Measurements from ENCODE around the gene GJB3. TPM values are rescaled to one million over a fixed set of nuclear protein-coding genes. Genes with fewer than 3 reads are reported as not detected.
"Not testable (repeated sequence)": the region's sequence is repeated elsewhere in the genome, so short reads cannot be mapped to it uniquely, and the experiment has no call there.

Gene GJB3
- total RNA-seq, 1 donor from 2014 or later: not detected

GRCh38 chr1:34816778-34817177 lies 35.8 kb downstream of the GJB3 start:
- no peak for TF ChIP-seq CTCF (IDR thresholded peaks at IDR 0.05)
- peaks cover 5% of the 10 kb centered on the region for H3K36me3 Mint-ChIP-seq (ENCODE audit: low read depth)
- H3K9me3 Mint-ChIP-seq (ENCODE audit: low read depth): peaks cover 6% of the 10 kb centered on the region
- H3K27me3 Mint-ChIP-seq (ENCODE audit: low read depth): no peaks in the 10 kb centered on the region
- no peak overlapping the region for H3K27ac Mint-ChIP-seq (ENCODE audit: unreplicated experiment)
- H3K4me1 Mint-ChIP-seq (ENCODE audit: low read depth): peaks cover 34% of the 10 kb centered on the region
- DNase-seq (ENCODE audit: low spot score): no peak
- H3K4me3 Mint-ChIP-seq (ENCODE audit: unreplicated experiment): no peak overlapping the region

GRCh38 chr1:34818862-34819261 lies 37.8 kb downstream of the GJB3 start:
- not testable (repeated sequence) for H3K27me3 Mint-ChIP-seq (ENCODE audit: low read depth); DNase-seq (ENCODE audit: low spot score); H3K9me3 Mint-ChIP-seq (ENCODE audit: low read depth); H3K27ac Mint-ChIP-seq (ENCODE audit: unreplicated experiment); H3K36me3 Mint-ChIP-seq (ENCODE audit: low read depth); H3K4me3 Mint-ChIP-seq (ENCODE audit: unreplicated experiment)
- peaks cover 36% of the 10 kb centered on the region for H3K4me1 Mint-ChIP-seq (ENCODE audit: low read depth)

DNA sequence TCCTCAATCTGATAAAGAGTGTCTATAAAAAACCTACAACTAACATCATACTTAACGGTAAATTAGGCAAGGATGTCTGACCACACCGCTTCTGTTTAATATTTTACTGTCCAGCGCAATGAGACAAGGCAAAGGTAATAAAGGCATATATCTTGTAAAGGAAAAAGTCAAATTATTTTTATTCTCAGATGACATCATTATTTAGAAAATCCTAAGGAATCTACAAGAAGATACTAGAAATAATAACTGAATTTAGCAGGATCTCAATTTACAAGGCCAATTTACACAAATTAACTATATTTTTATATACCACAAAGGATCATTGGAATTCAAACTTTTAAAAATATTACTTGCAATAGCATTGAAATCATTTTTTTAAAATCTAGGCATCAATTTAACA lies 41.2 kb downstream of the GJB3 start:
- Mint-ChIP-seq H3K27me3 (ENCODE audit: low read depth) (no peaks in the 10 kb centered on the region), H3K36me3 (ENCODE audit: low read depth) (peaks cover 9% of the 10 kb centered on the region), H3K9me3 (ENCODE audit: low read depth) (peaks cover 9% of the 10 kb centered on the region), H3K4me1 (ENCODE audit: low read depth) (peaks cover 22% of the 10 kb centered on the region), H3K4me3 (ENCODE audit: unreplicated experiment) (no peak overlapping the region), H3K27ac (ENCODE audit: unreplicated experiment) (no peak overlapping the region)
- no peak for DNase-seq (ENCODE audit: low spot score)
- no peak for TF ChIP-seq CTCF (IDR thresholded peaks at IDR 0.05)

DNA sequence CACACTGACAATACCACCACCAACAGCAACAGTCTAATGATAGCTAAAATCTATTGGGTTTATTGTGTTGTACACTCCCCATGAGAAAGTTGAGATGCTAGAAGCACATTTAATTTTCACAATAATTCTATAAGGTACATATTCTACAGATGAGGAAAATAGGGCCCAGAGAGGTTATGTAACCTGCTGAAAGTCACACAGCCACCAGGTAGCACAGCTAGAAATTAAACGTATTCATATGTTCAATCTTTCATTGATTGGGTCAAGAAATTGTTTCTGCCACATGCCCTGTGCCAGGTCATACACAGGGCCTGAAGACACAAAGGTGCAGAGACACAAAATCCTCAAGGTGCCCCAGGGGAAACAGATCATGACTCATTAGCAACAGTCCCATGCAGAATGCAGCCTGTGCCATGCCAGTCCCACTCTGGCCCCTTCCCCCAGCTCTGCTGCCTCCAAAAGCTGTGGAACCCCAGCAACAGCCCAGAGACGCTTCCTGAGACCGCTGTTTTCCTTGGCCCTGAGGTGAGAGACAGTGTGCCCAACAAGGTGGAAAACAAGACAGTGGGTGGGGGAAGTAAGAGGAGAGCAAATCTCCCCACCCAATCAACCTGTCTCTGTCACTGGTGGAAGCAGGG lies 43.9 kb downstream of the GJB3 start:
- peaks cover 20% of the 10 kb centered on the region for H3K4me1 Mint-ChIP-seq (ENCODE audit: low read depth)
- TF ChIP-seq CTCF (IDR thresholded peaks at IDR 0.05): no peak
- no peak for DNase-seq (ENCODE audit: low spot score)
- peaks cover 9% of the 10 kb centered on the region for H3K9me3 Mint-ChIP-seq (ENCODE audit: low read depth)
- no peaks in the 10 kb centered on the region for H3K27me3 Mint-ChIP-seq (ENCODE audit: low read depth)
- peak overlapping the region; percentile 36 for H3K27ac Mint-ChIP-seq (ENCODE audit: unreplicated experiment)
- H3K4me3 Mint-ChIP-seq (ENCODE audit: unreplicated experiment): no peak overlapping the region
- peaks cover 7% of the 10 kb centered on the region for H3K36me3 Mint-ChIP-seq (ENCODE audit: low read depth)

DNA sequence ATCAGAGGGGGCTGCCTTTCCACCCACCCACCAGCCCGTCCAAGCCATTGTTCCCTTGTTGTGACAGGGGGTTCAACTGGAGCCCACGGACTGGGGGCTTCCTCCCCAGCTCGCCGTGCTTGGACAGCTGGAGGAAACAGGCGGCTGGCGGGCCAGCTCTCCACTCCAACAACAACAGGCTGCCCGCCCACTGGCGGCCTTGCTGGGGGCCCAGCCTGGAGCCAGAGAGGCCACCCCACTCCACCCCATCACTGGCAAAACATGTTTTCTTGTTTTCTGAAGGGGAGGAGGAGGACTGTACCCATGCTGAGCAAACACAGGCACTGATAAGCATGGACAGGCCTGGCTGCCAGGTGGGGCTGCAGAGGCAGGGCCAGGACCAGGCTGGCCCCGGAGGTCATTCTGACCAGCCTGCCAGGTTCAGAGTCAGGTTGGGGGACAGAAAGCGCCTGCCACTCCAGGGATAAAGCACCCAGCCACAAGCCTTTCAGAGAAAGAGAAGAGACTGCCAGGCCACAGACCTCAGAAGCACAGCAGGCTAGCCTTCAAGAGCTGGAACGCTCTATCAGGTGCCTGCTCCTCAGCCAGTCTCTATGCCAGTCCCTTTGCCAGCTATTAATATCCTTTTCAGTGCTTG lies 44.6 kb downstream of the GJB3 start:
- Mint-ChIP-seq H3K4me1 (ENCODE audit: low read depth) (peaks cover 20% of the 10 kb centered on the region), H3K36me3 (ENCODE audit: low read depth) (peaks cover 4% of the 10 kb centered on the region), H3K4me3 (ENCODE audit: unreplicated experiment) (no peak overlapping the region), H3K27ac (ENCODE audit: unreplicated experiment) (no peak overlapping the region), H3K9me3 (ENCODE audit: low read depth) (peaks cover 9% of the 10 kb centered on the region), H3K27me3 (ENCODE audit: low read depth) (no peaks in the 10 kb centered on the region)
- TF ChIP-seq CTCF (IDR thresholded peaks at IDR 0.05): no peak
- no peak for DNase-seq (ENCODE audit: low spot score)

Measured in chondrocyte (in vitro differentiated cells).